ENCODE data around the gene AS3MT. TPM values are rescaled to one million over a fixed set of nuclear protein-coding genes. Genes with fewer than 3 reads are reported as not detected.

AS3MT gene
- total and polyA plus RNA-seq, 10 donors: 4.3 to 19.0 (median 9.6) TPM

DNA sequence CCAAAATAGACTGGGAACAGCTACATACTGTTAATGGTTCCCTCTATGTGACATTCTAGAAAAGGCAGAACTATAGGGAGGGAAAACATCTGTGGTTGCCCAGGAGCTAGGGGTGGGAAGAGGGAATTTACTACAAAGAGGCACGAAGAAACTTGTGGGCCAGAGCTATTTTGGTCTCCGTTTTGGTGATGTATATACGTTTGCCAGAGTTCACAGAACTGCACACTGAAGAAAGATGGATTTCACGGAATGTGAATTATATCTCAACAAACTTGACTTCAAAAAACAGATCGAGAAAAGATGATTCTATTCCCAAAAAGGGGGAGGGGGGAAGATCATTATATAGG, 386 bp upstream of the AS3MT start:
- intact Hi-C loops (cut with DNase I; ENCODE audit: low total_unique reads): no loop called here
- Histone ChIP-seq H3K27me3 (replicated peaks in 1 of 7) (peaks cover 0 to 22% (median 8%) of the 10 kb centered on the region in 7 donors), H3K36me3 (peaks cover 0 to 26% (median 0%) of the 10 kb centered on the region in 6 donors), H3K4me1 (peaks cover 0 to 22% (median 13%) of the 10 kb centered on the region in 6 donors), H3K9me3 (no peaks in the 10 kb centered on the region), H3K27ac (peak overlapping the region in 5 of 8 donors; percentile 60 to 79 (median 76)), H3K4me3 (peak overlapping the region in 7 of 8 donors; percentile 22 to 68 (median 41))
- no peak for TF ChIP-seq POLR2AphosphoS5 (IDR thresholded peaks at IDR 0.05)
- 34 to 45% (median 42%) methylated on average over 5 of the region's 5 CpGs for WGBS, 5 donors
- no peak for DNase-seq

DNA sequence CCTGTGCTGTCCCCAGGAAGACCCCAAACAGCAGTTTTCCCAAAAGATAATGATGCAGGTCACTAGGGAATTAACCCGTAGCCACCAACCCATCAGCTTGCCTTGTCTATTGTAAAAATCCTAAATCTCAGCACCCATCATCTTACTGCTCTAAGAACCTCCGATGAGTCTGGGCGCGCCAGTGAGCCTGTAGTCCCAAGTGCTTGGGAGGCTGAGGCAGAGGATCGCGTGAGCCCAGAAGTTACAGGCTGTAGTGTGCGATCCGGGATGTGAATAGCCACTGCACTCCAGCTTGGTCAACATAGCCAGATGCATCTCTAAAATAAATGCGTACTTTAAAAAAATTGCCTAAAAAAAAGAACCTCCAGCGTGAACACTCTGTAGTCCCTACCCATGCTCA, 951 bp downstream of the AS3MT start:
- no peak for DNase-seq
- H3K4me3 ChIP-seq: peak overlapping the region in 7 of 8 donors; percentile 28 to 68 (median 41)
- H3K36me3 ChIP-seq: peaks cover 0 to 15% (median 0%) of the 10 kb centered on the region in 6 donors
- H3K27me3 ChIP-seq (replicated peaks in 1 of 7): peaks cover 0 to 22% (median 8%) of the 10 kb centered on the region in 7 donors
- H3K9me3 ChIP-seq: no peaks in the 10 kb centered on the region
- WGBS, 5 donors: 77 to 91% (median 88%) methylated on average over 10 of the region's 10 CpGs
- intact Hi-C loops (cut with DNase I; ENCODE audit: low total_unique reads): no loop called here
- peak overlapping the region in 7 of 8 donors; percentile 10 to 79 (median 61) for H3K27ac ChIP-seq
- peaks cover 0 to 22% (median 12%) of the 10 kb centered on the region in 6 donors for H3K4me1 ChIP-seq
- TF ChIP-seq POLR2AphosphoS5 (IDR thresholded peaks at IDR 0.05) (no peak), POLR2A (IDR thresholded peaks at IDR 0.05) (no peak)
- TF ChIP-seq, protein P1, sequence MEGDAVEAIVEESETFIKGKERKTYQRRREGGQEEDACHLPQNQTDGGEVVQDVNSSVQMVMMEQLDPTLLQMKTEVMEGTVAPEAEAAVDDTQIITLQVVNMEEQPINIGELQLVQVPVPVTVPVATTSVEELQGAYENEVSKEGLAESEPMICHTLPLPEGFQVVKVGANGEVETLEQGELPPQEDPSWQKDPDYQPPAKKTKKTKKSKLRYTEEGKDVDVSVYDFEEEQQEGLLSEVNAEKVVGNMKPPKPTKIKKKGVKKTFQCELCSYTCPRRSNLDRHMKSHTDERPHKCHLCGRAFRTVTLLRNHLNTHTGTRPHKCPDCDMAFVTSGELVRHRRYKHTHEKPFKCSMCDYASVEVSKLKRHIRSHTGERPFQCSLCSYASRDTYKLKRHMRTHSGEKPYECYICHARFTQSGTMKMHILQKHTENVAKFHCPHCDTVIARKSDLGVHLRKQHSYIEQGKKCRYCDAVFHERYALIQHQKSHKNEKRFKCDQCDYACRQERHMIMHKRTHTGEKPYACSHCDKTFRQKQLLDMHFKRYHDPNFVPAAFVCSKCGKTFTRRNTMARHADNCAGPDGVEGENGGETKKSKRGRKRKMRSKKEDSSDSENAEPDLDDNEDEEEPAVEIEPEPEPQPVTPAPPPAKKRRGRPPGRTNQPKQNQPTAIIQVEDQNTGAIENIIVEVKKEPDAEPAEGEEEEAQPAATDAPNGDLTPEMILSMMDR (IDR thresholded peaks at IDR 0.05 in 8 of 11, conservative IDR thresholded peaks at IDR 0.05 in 3 of 11): no peak

DNA sequence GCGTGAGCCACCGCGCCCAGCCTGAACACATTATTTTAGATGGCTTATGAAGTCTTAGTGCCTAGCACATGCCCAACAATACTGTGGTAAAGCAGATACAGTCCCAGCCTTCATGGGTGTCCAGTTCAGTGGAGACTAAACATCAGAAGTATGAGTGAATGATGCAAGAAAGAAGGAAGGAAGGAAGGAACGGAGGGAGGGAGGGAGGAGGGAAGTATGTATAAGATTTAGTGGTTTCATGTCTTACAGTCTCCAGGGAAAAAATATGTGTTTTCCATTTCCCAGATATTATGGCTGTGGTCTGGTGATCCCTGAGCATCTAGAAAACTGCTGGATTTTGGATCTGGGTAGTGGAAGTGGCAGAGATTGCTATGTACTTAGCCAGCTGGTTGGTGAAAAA, 2.9 kb downstream of the AS3MT start:
- no peak overlapping the region for H3K4me3 ChIP-seq
- H3K4me1 ChIP-seq: peaks cover 0 to 29% (median 12%) of the 10 kb centered on the region in 6 donors
- peaks cover 0 to 22% (median 8%) of the 10 kb centered on the region in 7 donors for H3K27me3 ChIP-seq (replicated peaks in 1 of 7)
- intact Hi-C loops (cut with DNase I; ENCODE audit: low total_unique reads): no loop called here
- no peaks in the 10 kb centered on the region for H3K36me3 ChIP-seq
- TF ChIP-seq POLR2AphosphoS5 (IDR thresholded peaks at IDR 0.05): no peak
- TF ChIP-seq, protein P1 (IDR thresholded peaks at IDR 0.05 in 8 of 11, conservative IDR thresholded peaks at IDR 0.05 in 3 of 11): no peak
- no peak for TF ChIP-seq POLR2A (IDR thresholded peaks at IDR 0.05)
- WGBS, 5 donors: 81 to 89% (median 85%) methylated on average over 4 of the region's 4 CpGs
- no peak overlapping the region for H3K27ac ChIP-seq
- no peaks in the 10 kb centered on the region for H3K9me3 ChIP-seq
- no peak for DNase-seq

DNA sequence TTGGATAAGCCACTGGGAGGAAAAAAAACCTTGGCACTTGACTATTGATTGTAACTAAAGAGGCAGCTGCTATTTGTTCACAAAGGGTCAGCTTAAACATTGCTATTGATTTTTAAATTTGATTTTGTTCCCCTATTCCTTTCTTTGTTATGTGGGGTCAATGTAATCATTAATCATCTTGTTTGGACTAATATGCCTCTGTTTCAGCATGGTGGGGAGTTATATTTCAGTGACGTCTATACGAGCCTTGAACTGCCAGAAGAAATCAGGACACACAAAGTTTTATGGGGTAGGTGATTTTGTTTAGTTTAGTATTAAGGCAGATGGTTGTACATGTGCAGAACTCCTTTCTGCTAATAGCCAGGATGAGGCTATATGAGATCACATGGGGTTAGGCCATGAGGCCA, 7.5 kb downstream of the AS3MT start:
- peak overlapping the region in 2 of 8 donors; percentile 3 to 26 for H3K27ac ChIP-seq
- no peaks in the 10 kb centered on the region for H3K27me3 ChIP-seq (replicated peaks in 1 of 7)
- TF ChIP-seq POLR2AphosphoS5 (IDR thresholded peaks at IDR 0.05) (no peak), POLR2A (IDR thresholded peaks at IDR 0.05) (no peak)
- TF ChIP-seq, protein P1 (IDR thresholded peaks at IDR 0.05 in 8 of 11, conservative IDR thresholded peaks at IDR 0.05 in 3 of 11): no peak
- DNase-seq: no peak
- peaks cover 0 to 15% (median 0%) of the 10 kb centered on the region in 6 donors for H3K36me3 ChIP-seq
- peaks cover 0 to 6% (median 0%) of the 10 kb centered on the region in 6 donors for H3K4me1 ChIP-seq
- H3K4me3 ChIP-seq: no peak overlapping the region
- 60 to 84% (median 71%) methylated on average over 2 of the region's 2 CpGs for WGBS, 5 donors
- H3K9me3 ChIP-seq: no peaks in the 10 kb centered on the region
- intact Hi-C loops (cut with DNase I; ENCODE audit: low total_unique reads): no loop called here

Measured in spleen (tissue), 11 donors.